Measurements from ENCODE around the gene SELENOO.

The SELENOO gene

DNA sequence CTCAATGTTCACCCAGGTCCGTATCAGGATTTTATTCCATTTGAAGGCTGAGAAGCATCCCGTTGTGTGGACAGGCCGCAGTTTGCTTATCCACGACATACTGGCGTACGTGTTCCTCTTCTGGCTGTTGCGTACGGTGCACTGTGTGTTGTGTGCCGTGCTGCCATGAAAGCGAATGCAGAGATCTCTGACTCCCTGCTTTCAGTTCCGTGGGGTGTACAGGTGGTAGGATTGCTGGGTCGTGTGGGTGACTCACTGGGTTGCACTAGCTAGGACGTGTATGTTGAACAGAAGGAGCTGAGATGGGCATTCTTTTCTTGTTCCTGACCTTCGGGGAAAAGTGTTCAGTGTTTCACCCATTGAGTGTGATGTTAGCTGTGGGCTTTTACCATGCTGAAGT, 10.3 kb downstream of the SELENOO start:
- TF ChIP-seq GLIS3 (CRISPR knock-in tag; IDR thresholded peaks at IDR 0.05) (no peak), ARNTL (CRISPR knock-in tag; IDR thresholded peaks at IDR 0.05; ENCODE audit: borderline replicate concordance, low read depth) (no peak), ZFP30 (CRISPR knock-in tag; IDR thresholded peaks at IDR 0.05) (no peak), TCF4 (CRISPR knock-in tag; IDR thresholded peaks at IDR 0.05; ENCODE audit: borderline replicate concordance) (no peak), ISL1 (CRISPR knock-in tag; IDR thresholded peaks at IDR 0.05) (no peak), ZNF8 (CRISPR knock-in tag; IDR thresholded peaks at IDR 0.05) (no peak), RARB (CRISPR knock-in tag; IDR thresholded peaks at IDR 0.05) (no peak), PPARA (CRISPR knock-in tag; IDR thresholded peaks at IDR 0.05; ENCODE audit: borderline replicate concordance) (no peak), TOX (CRISPR knock-in tag; IDR thresholded peaks at IDR 0.05; ENCODE audit: borderline replicate concordance) (no peak), ESRRG (CRISPR knock-in tag; IDR thresholded peaks at IDR 0.05) (no peak), BACH2 (CRISPR knock-in tag; IDR thresholded peaks at IDR 0.05; ENCODE audit: borderline replicate concordance) (no peak), ZNF565 (CRISPR knock-in tag; conservative IDR thresholded peaks at IDR 0.05; ENCODE audit: low read depth) (no peak), ZFP3 (CRISPR knock-in tag; IDR thresholded peaks at IDR 0.05) (no peak), CSDC2 (CRISPR knock-in tag; IDR thresholded peaks at IDR 0.05) (no peak)
- TF ChIP-seq, protein P1, sequence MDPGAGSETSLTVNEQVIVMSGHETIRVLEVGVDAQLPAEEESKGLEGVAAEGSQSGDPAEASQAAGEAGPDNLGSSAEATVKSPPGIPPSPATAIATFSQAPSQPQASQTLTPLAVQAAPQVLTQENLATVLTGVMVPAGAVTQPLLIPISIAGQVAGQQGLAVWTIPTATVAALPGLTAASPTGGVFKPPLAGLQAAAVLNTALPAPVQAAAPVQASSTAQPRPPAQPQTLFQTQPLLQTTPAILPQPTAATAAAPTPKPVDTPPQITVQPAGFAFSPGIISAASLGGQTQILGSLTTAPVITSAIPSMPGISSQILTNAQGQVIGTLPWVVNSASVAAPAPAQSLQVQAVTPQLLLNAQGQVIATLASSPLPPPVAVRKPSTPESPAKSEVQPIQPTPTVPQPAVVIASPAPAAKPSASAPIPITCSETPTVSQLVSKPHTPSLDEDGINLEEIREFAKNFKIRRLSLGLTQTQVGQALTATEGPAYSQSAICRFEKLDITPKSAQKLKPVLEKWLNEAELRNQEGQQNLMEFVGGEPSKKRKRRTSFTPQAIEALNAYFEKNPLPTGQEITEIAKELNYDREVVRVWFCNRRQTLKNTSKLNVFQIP (CRISPR knock-in tag; IDR thresholded peaks at IDR 0.05; ENCODE audit: borderline replicate concordance, low read depth): no peak
- TF ChIP-seq, protein P2, sequence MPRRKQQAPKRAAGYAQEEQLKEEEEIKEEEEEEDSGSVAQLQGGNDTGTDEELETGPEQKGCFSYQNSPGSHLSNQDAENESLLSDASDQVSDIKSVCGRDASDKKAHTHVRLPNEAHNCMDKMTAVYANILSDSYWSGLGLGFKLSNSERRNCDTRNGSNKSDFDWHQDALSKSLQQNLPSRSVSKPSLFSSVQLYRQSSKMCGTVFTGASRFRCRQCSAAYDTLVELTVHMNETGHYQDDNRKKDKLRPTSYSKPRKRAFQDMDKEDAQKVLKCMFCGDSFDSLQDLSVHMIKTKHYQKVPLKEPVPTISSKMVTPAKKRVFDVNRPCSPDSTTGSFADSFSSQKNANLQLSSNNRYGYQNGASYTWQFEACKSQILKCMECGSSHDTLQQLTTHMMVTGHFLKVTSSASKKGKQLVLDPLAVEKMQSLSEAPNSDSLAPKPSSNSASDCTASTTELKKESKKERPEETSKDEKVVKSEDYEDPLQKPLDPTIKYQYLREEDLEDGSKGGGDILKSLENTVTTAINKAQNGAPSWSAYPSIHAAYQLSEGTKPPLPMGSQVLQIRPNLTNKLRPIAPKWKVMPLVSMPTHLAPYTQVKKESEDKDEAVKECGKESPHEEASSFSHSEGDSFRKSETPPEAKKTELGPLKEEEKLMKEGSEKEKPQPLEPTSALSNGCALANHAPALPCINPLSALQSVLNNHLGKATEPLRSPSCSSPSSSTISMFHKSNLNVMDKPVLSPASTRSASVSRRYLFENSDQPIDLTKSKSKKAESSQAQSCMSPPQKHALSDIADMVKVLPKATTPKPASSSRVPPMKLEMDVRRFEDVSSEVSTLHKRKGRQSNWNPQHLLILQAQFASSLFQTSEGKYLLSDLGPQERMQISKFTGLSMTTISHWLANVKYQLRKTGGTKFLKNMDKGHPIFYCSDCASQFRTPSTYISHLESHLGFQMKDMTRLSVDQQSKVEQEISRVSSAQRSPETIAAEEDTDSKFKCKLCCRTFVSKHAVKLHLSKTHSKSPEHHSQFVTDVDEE (CRISPR knock-in tag; IDR thresholded peaks at IDR 0.05): no peak
- TF ChIP-seq, protein P3, sequence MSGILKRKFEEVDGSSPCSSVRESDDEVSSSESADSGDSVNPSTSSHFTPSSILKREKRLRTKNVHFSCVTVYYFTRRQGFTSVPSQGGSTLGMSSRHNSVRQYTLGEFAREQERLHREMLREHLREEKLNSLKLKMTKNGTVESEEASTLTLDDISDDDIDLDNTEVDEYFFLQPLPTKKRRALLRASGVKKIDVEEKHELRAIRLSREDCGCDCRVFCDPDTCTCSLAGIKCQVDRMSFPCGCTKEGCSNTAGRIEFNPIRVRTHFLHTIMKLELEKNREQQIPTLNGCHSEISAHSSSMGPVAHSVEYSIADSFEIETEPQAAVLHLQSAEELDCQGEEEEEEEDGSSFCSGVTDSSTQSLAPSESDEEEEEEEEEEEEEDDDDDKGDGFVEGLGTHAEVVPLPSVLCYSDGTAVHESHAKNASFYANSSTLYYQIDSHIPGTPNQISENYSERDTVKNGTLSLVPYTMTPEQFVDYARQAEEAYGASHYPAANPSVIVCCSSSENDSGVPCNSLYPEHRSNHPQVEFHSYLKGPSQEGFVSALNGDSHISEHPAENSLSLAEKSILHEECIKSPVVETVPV (CRISPR knock-in tag; IDR thresholded peaks at IDR 0.05): no peak
- TF ChIP-seq, protein P4, sequence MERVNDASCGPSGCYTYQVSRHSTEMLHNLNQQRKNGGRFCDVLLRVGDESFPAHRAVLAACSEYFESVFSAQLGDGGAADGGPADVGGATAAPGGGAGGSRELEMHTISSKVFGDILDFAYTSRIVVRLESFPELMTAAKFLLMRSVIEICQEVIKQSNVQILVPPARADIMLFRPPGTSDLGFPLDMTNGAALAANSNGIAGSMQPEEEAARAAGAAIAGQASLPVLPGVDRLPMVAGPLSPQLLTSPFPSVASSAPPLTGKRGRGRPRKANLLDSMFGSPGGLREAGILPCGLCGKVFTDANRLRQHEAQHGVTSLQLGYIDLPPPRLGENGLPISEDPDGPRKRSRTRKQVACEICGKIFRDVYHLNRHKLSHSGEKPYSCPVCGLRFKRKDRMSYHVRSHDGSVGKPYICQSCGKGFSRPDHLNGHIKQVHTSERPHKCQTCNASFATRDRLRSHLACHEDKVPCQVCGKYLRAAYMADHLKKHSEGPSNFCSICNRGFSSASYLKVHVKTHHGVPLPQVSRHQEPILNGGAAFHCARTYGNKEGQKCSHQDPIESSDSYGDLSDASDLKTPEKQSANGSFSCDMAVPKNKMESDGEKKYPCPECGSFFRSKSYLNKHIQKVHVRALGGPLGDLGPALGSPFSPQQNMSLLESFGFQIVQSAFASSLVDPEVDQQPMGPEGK (CRISPR knock-in tag; IDR thresholded peaks at IDR 0.05; ENCODE audit: borderline replicate concordance): no peak
- no peak for ATAC-seq

DNA sequence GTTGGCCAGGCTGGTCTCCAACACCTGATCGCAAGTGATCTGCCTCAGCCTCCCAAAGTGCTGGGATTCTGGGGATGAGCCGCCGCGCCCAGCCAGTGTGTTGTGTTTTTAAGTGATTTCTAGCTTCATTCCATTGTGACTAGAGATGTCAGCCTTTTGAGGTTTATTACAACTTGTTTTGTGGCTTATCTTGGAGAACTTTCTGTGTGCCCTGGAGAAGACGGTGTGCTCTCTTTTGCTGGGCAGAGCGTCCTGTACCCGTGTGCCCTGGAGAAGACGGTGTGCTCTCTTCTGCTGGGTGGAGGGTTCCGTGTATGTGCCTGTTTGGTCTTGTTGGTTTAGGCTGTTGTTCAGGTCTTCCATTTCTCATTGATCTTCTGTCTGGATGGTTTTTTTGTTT, 12.5 kb downstream of the SELENOO start:
- ATAC-seq: no peak
- TF ChIP-seq ZFP30 (CRISPR knock-in tag; IDR thresholded peaks at IDR 0.05) (no peak), ZNF8 (CRISPR knock-in tag; IDR thresholded peaks at IDR 0.05) (no peak), ZNF565 (CRISPR knock-in tag; conservative IDR thresholded peaks at IDR 0.05; ENCODE audit: low read depth) (no peak), RARB (CRISPR knock-in tag; IDR thresholded peaks at IDR 0.05) (no peak)

DNA sequence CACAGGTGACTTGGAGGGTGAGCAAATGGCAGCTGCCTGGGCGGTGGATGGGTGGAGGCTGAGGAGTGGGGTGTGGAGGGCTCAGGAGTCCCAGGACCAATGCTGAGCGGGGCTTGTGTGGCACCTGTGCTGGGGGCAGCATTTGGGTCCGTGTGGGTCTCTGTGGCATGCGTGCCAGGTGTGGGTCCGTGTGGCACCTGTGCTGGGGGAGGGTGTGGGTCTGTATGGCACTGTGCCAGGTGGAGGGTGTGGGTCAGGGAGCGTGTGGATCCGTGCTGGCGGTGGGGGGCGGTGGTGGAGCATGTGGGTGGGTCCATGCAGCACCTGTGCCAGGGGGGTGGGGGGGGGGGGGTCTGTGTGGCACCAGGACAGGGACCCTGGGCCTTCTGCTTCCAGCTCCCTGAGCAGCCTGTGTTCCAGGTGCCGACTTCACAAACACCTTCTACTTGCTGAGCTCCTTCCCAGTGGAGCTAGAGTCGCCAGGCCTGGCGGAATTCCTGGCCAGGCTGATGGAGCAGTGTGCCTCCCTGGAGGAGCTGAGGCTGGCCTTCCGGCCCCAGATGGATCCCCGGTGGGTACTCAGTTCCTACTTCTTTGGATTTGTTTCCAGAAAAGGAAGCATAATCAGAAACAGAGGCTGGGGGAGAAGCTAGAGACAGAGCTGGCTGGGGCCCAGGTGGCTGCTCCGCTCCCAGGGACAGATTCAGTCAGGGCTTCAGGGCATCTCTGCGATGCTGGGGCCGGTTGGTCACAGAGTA, 14.7 kb downstream of the SELENOO start:
- no peak for ATAC-seq

More for the DNA sequence above, 14.7 kb downstream of the SELENOO start:
- TF ChIP-seq ZFP30 (CRISPR knock-in tag; IDR thresholded peaks at IDR 0.05) (no peak), RARB (CRISPR knock-in tag; IDR thresholded peaks at IDR 0.05) (no peak), ZNF8 (CRISPR knock-in tag; IDR thresholded peaks at IDR 0.05) (no peak), ZNF70 (CRISPR knock-in tag; IDR thresholded peaks at IDR 0.05) (no peak), ZC3H10 (CRISPR knock-in tag; IDR thresholded peaks at IDR 0.05) (no peak), BACH2 (CRISPR knock-in tag; IDR thresholded peaks at IDR 0.05; ENCODE audit: borderline replicate concordance) (no peak), TOX (CRISPR knock-in tag; IDR thresholded peaks at IDR 0.05; ENCODE audit: borderline replicate concordance) (no peak)
- TF ChIP-seq, protein P1 (CRISPR knock-in tag; IDR thresholded peaks at IDR 0.05; ENCODE audit: borderline replicate concordance, low read depth): no peak
- TF ChIP-seq, protein P2 (CRISPR knock-in tag; IDR thresholded peaks at IDR 0.05): no peak
